DMS 273 (cell line): ENCODE measurements around the gene STX5.
"Not testable (repeated sequence)": the region's sequence is repeated elsewhere in the genome, so short reads cannot be mapped to it uniquely, and the experiment has no call there.

Experiments used
- DNase-seq: peaks from one replicate; lab custom pipeline; 2025; ENCODE audit not compliant: unreplicated experiment; lab: John Stamatoyannopoulos, UW

Gene STX5

GRCh38 chr11:62832336-62833234, 734 bp upstream of the STX5 start, which contains the start of gene TEX54:
TSS of gene TEX54 (minus strand) at chr11:62832841.
- DNase-seq = peak; percentile 63

- peak; percentile 84 for DNase-seq
These were observed 839 bp downstream of the STX5 start for GRCh38 chr11:62830904-62831519.

- DNase-seq = not testable (repeated sequence)
These were observed 3.7 kb downstream of the STX5 start for GRCh38 chr11:62828130-62828529.

GRCh38 chr11:62823677-62824076, 8.2 kb downstream of the STX5 start:
- DNase-seq = no peak

- no peak for DNase-seq
These were observed 14.7 kb downstream of the STX5 start for GRCh38 chr11:62817129-62817528.

GRCh38 chr11:62816557-62816956, 15.3 kb downstream of the STX5 start:
- no peak for DNase-seq

- no peak for DNase-seq
These were observed 20.2 kb downstream of the STX5 start for GRCh38 chr11:62811659-62812058.

GRCh38 chr11:62810748-62811147, 21.1 kb downstream of the STX5 start:
- no peak for DNase-seq

GRCh38 chr11:62806611-62807121, 25.2 kb downstream of the STX5 start:
- no peak for DNase-seq

- peak; percentile 61 for DNase-seq
These were observed 25.9 kb downstream of the STX5 start for GRCh38 chr11:62805961-62806441.

- peak; percentile 96 for DNase-seq
These were observed 26.6 kb downstream of the STX5 start, which contains the start of gene NXF1 for GRCh38 chr11:62805076-62805892. TSS of gene NXF1 (minus strand) at chr11:62805440. CDS start at chr11:62805356, 84 bp downstream.

- DNase-seq = no peak
These were observed 27.4 kb downstream of the STX5 start for GRCh38 chr11:62804310-62805075.

GRCh38 chr11:62801071-62801470, 30.8 kb downstream of the STX5 start:
- DNase-seq = no peak

- DNase-seq = no peak
These were observed 32.4 kb downstream of the STX5 start for GRCh38 chr11:62799486-62799885.

GRCh38 chr11:62796281-62796680, 35.6 kb downstream of the STX5 start:
- no peak for DNase-seq

- no peak for DNase-seq
These were observed 37.6 kb downstream of the STX5 start for GRCh38 chr11:62794201-62794775.

- DNase-seq = peak; percentile 51
These were observed 39.7 kb downstream of the STX5 start for GRCh38 chr11:62792202-62792575.

- DNase-seq = peak; percentile 89
These were observed 40.2 kb downstream of the STX5 start, which contains the start of gene TMEM223 for GRCh38 chr11:62791501-62792201. TSS of gene TMEM223 (minus strand) at chr11:62792006. CDS start at chr11:62791994, 12 bp downstream.

- no peak for DNase-seq
These were observed 42.3 kb downstream of the STX5 start for GRCh38 chr11:62789576-62789975.
